RWPE2 (cell line): Measurements from ENCODE around the gene UBE2E3.

Experiments
- ATAC-seq: fragments of 200-7000 bp; cut with Tn5 transposase; 3 replicates; pipeline ENCODE4 v1.9.1; 2021; ENCODE audit warnings: low read depth
- DNase-seq: peaks from one replicate; pipeline ENCODE4 v3.0.0-alpha.2; 2020; ENCODE audit warnings: low spot score
- H3K27ac ChIP-seq: fragments of 450-650 bp; 2 replicates; pipeline ENCODE4 v1.5.1; 2017; ENCODE audit warnings: mild to moderate bottlenecking; ENCODE audit not compliant: poor library complexity, severe bottlenecking
- H3K27me3 ChIP-seq: fragments of 250-450 bp; sonication (Bioruptor Pico); 2 replicates; pipeline ENCODE4 v1.5.1; 2021; ENCODE audit warnings: mild to moderate bottlenecking, moderate library complexity; ENCODE audit not compliant: insufficient read depth, poor library complexity, severe bottlenecking
- H3K36me3 ChIP-seq: fragments of 250-450 bp; sonication (Bioruptor Pico); 2 replicates; pipeline ENCODE4 v1.5.1; 2020; ENCODE audit warnings: low read depth, mild to moderate bottlenecking, moderate library complexity
- H3K4me1 ChIP-seq: fragments of 250-450 bp; sonication (Bioruptor Pico); 2 replicates; pipeline ENCODE4 v1.5.1; 2021; ENCODE audit warnings: mild to moderate bottlenecking, moderate library complexity; ENCODE audit not compliant: insufficient read depth, poor library complexity, severe bottlenecking
- H3K4me3 ChIP-seq: fragments of 250-450 bp; sonication (Bioruptor Pico); 2 replicates; pipeline ENCODE4 v1.5.1; 2021; ENCODE audit warnings: mild to moderate bottlenecking, moderate library complexity; ENCODE audit not compliant: severe bottlenecking
- H3K9me3 ChIP-seq: fragments of 250-450 bp; sonication (Bioruptor Pico); 2 replicates; pipeline ENCODE4 v1.5.1; 2021; ENCODE audit warnings: mild to moderate bottlenecking, moderate library complexity; ENCODE audit not compliant: severe bottlenecking
- TF ChIP-seq, protein P1 (sequence below): fragments of 450-650 bp; IDR thresholded peaks from one replicate; pipeline ENCODE4 v1.5.1; 2017; ENCODE audit warnings: mild to moderate bottlenecking, moderate library complexity; ENCODE audit not compliant: poor library complexity, severe bottlenecking

Gene UBE2E3

DNA sequence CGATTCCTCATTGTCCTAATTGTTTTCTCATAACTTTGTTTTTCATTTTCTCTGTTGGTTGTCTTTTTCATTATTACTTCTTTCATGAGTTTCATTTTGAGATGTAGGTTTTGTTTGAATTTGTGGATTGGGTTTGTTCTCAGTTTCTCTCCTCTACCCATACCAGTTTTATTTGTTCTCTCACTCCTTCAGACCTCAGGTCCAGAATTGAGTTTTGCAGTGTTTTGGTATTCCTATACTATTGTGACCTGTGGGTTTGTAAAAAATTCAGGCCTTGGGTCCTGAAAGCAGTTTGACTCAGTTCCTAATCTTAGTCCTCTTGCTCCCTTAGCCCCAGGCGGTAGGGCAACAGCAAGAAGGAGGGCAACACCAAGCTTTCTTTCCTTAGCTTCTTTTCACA is 28.3 kb upstream of the UBE2E3 start:
- Histone ChIP-seq H3K27me3 (no peaks in the 10 kb centered on the region), H3K9me3 (no peaks in the 10 kb centered on the region), H3K27ac (no peak overlapping the region), H3K36me3 (no peaks in the 10 kb centered on the region), H3K4me3 (no peak overlapping the region), H3K4me1 (no peaks in the 10 kb centered on the region)
- TF ChIP-seq, protein P1, sequence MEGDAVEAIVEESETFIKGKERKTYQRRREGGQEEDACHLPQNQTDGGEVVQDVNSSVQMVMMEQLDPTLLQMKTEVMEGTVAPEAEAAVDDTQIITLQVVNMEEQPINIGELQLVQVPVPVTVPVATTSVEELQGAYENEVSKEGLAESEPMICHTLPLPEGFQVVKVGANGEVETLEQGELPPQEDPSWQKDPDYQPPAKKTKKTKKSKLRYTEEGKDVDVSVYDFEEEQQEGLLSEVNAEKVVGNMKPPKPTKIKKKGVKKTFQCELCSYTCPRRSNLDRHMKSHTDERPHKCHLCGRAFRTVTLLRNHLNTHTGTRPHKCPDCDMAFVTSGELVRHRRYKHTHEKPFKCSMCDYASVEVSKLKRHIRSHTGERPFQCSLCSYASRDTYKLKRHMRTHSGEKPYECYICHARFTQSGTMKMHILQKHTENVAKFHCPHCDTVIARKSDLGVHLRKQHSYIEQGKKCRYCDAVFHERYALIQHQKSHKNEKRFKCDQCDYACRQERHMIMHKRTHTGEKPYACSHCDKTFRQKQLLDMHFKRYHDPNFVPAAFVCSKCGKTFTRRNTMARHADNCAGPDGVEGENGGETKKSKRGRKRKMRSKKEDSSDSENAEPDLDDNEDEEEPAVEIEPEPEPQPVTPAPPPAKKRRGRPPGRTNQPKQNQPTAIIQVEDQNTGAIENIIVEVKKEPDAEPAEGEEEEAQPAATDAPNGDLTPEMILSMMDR = no peak
- DNase-seq (no peak), ATAC-seq (no peak)

- ATAC-seq (no peak), DNase-seq (no peak)
- H3K27ac ChIP-seq = no peak overlapping the region
- H3K4me1 ChIP-seq = no peaks in the 10 kb centered on the region
- H3K9me3 ChIP-seq = no peaks in the 10 kb centered on the region
- H3K27me3 ChIP-seq = no peaks in the 10 kb centered on the region
- no peaks in the 10 kb centered on the region for H3K36me3 ChIP-seq
- no peak overlapping the region for H3K4me3 ChIP-seq
- TF ChIP-seq, protein P1 = no peak
Observed at GRCh38 chr2:180952731-180953336, 27.6 kb upstream of the UBE2E3 start.

DNA sequence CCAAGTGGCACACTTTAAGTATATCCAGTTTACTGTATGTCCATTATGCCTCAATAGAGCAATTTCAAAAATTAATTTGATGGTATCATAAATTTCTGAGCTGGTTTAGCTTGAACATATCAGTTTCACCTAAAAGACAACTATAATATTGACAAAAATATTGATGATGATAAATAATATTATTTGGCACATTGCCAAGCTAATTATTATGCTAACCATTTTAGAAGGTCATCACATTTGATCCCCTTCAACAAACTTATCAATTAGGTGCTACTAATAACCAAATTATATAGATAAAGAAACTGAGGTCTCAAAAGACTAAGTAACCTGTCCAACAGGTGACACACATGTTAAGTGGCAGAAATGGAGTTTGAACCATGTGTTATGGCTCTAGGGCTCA is 26.9 kb upstream of the UBE2E3 start:
- TF ChIP-seq, protein P1 = no peak
- H3K27ac ChIP-seq = no peak overlapping the region
- H3K4me3 ChIP-seq = no peak overlapping the region
- no peaks in the 10 kb centered on the region for H3K27me3 ChIP-seq
- no peaks in the 10 kb centered on the region for H3K36me3 ChIP-seq
- no peak for DNase-seq
- ATAC-seq = no peak
- no peaks in the 10 kb centered on the region for H3K9me3 ChIP-seq
- H3K4me1 ChIP-seq = no peaks in the 10 kb centered on the region

- Histone ChIP-seq H3K4me1 (no peaks in the 10 kb centered on the region), H3K36me3 (no peaks in the 10 kb centered on the region), H3K27me3 (no peaks in the 10 kb centered on the region), H3K4me3 (no peak overlapping the region), H3K9me3 (no peaks in the 10 kb centered on the region), H3K27ac (no peak overlapping the region)
- TF ChIP-seq, protein P1 = no peak
- ATAC-seq = no peak
- no peak for DNase-seq
Observed at GRCh38 chr2:180955101-180955500, 25.3 kb upstream of the UBE2E3 start.

DNA sequence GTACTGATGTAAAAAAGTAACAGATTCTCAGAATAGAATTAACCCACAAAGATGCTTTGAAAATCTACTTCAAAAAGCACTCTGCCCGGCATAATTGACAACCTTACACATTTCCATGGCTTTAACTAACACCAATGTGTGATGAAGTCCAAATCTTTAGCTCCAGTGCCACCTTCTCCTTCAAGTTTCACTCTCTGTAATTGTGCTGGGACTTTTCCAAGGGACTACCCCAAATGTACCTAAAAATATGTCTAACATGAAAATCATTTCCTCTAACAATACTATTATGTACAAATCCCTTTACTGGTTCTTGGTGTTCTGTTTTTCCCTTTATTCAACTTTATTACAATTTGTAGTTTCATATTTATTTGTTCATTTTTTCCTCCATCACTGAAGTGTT is 20.6 kb upstream of the UBE2E3 start:
- H3K4me3 ChIP-seq = no peak overlapping the region
- DNase-seq (no peak), ATAC-seq (no peak)
- TF ChIP-seq, protein P1 = no peak
- H3K4me1 ChIP-seq = peaks cover 14% of the 10 kb centered on the region
- no peaks in the 10 kb centered on the region for H3K27me3 ChIP-seq
- H3K36me3 ChIP-seq = no peaks in the 10 kb centered on the region
- H3K27ac ChIP-seq = no peak overlapping the region
- no peaks in the 10 kb centered on the region for H3K9me3 ChIP-seq
